ENCODE results near the gene BBIP1. TPM values are rescaled to one million over a fixed set of nuclear protein-coding genes. Genes with fewer than 3 reads are reported as not detected.

Gene BBIP1
- total and polyA plus RNA-seq, 9 of the 15 experiments (the other 6 are each of a cell fraction or from before 2014, with no cell fraction given): 5.2 to 31.0 (median 19.4) TPM

- Histone ChIP-seq H3K9me3 (replicated peaks; ENCODE audit: control insufficient read depth, insufficient read depth, low read depth, low read length) (no peaks in the 10 kb centered on the region), H3K27ac (ENCODE audit: extremely low read depth, low read depth, low read length) (no peak overlapping the region), H3K4me2 (ENCODE audit: insufficient read depth, low read length) (no peak overlapping the region), H3K9me1 (ENCODE audit: control insufficient read depth, insufficient read depth, low read length) (no peaks in the 10 kb centered on the region), H3K4me1 (replicated peaks in 1 of 2; ENCODE audit: control insufficient read depth in 2 of 2, insufficient read depth in 2 of 2, low read length in 2 of 2) (no peaks in the 10 kb centered on the region), H3K36me3 (ENCODE audit: control insufficient read depth, insufficient read depth, low read length) (peaks cover 8% of the 10 kb centered on the region; the same call in 1 of the 3 replicates), H2AFZ (ENCODE audit: low read depth, low read length) (no peak overlapping the region), H3K4me3 (no peak overlapping the region), H3K79me2 (ENCODE audit: control insufficient read depth, insufficient read depth, low read length) (peaks cover 71% of the 10 kb centered on the region), H3K9ac (ENCODE audit: insufficient read depth in 1 of 2, low read depth in 2 of 2, low read length in 2 of 2) (no peak overlapping the region), H4K20me1 (replicated peaks; ENCODE audit: control insufficient read depth, insufficient read depth, low read length) (no peaks in the 10 kb centered on the region), H3K27me3 (ENCODE audit: control insufficient read depth in 2 of 2, insufficient read depth in 2 of 2, low read length in 2 of 2) (no peaks in the 10 kb centered on the region)
- no peak for ATAC-seq
- CTCF ChIA-PET (ENCODE audit: low intra/inter-chr PET ratio): no interaction called here
- in situ Hi-C loops (cut with MboI): no loop called here
- DNase-seq (ENCODE audit: extremely low read depth in 1 of 4, low spot score in 3 of 4): no peak
- TF ChIP-seq DLX4 (CRISPR knock-in tag; IDR thresholded peaks at IDR 0.05) (no peak), DMBX1 (CRISPR knock-in tag; IDR thresholded peaks at IDR 0.05; ENCODE audit: borderline replicate concordance) (no peak), ZFP36 (IDR thresholded peaks at IDR 0.05; ENCODE audit: low read depth, low read length, partially characterized antibody) (no peak), OTX1 (CRISPR knock-in tag; IDR thresholded peaks at IDR 0.05) (no peak), POLR3G (IDR thresholded peaks at IDR 0.05; ENCODE audit: extremely low read depth, insufficient read length, insufficient replicate concordance) (no peak), SIN3B (IDR thresholded peaks at IDR 0.05; ENCODE audit: low read depth) (no peak)
- intact Hi-C loops (cut with micrococcal nuclease): no loop called here
- POLR2A ChIA-PET: no interaction called here
- FAIRE-seq: no peak
- BruUV-seq (replicated peaks): no TSS peak
Measured at GRCh38 chr10:110965216-110965615, 46.2 kb upstream of the BBIP1 start.

GRCh38 chr10:110964681-110965080, 45.7 kb upstream of the BBIP1 start:
- ChIA-PET POLR2A (no interaction called here), CTCF (ENCODE audit: low intra/inter-chr PET ratio) (no interaction called here)
- no peak for DNase-seq (ENCODE audit: extremely low read depth in 1 of 4, low spot score in 3 of 4)
- H3K79me2 ChIP-seq (ENCODE audit: control insufficient read depth, insufficient read depth, low read length): peaks cover 73% of the 10 kb centered on the region
- no peak overlapping the region for H3K9ac ChIP-seq (ENCODE audit: insufficient read depth in 1 of 2, low read depth in 2 of 2, low read length in 2 of 2)
- H3K36me3 ChIP-seq (ENCODE audit: control insufficient read depth, insufficient read depth, low read length): peaks cover 8% of the 10 kb centered on the region; the same call in 1 of the 3 replicates
- in situ Hi-C loops (cut with MboI) (no loop called here), intact Hi-C loops (cut with micrococcal nuclease) (no loop called here)
- H3K4me2 ChIP-seq (ENCODE audit: insufficient read depth, low read length): no peak overlapping the region
- H4K20me1 ChIP-seq (replicated peaks; ENCODE audit: control insufficient read depth, insufficient read depth, low read length): no peaks in the 10 kb centered on the region
- no peaks in the 10 kb centered on the region for H3K4me1 ChIP-seq (replicated peaks in 1 of 2; ENCODE audit: control insufficient read depth in 2 of 2, insufficient read depth in 2 of 2, low read length in 2 of 2)
- ATAC-seq: no peak
- no peak overlapping the region for H3K27ac ChIP-seq (ENCODE audit: extremely low read depth, low read depth, low read length)
- no peaks in the 10 kb centered on the region for H3K9me3 ChIP-seq (replicated peaks; ENCODE audit: control insufficient read depth, insufficient read depth, low read depth, low read length)
- FAIRE-seq: no peak
- no peaks in the 10 kb centered on the region for H3K9me1 ChIP-seq (ENCODE audit: control insufficient read depth, insufficient read depth, low read length)
- BruUV-seq (replicated peaks): no TSS peak
- H2AFZ ChIP-seq (ENCODE audit: low read depth, low read length): no peak overlapping the region
- H3K27me3 ChIP-seq (ENCODE audit: control insufficient read depth in 2 of 2, insufficient read depth in 2 of 2, low read length in 2 of 2): no peaks in the 10 kb centered on the region
- 89% methylated on average over 5 of the region's 5 CpGs for WGBS (ENCODE audit: insufficient coverage, low coverage, missing lambda C conversion rate)
- H3K4me3 ChIP-seq: no peak overlapping the region
- TF ChIP-seq ZBTB40 (IDR thresholded peaks at IDR 0.05) (0 out of 2 replicates have a peak, but pooled peaks have one; percentile 34), ZBTB40 (CRISPR knock-in tag; IDR thresholded peaks at IDR 0.05) (no peak)

All from K562 (cell line).